Endodermal cell (in vitro differentiated cells): ENCODE results near the gene GLIS2. TPM values are rescaled to one million over a fixed set of nuclear protein-coding genes. Genes with fewer than 3 reads are reported as not detected.

ENCODE experiments used
- DNase-seq: peaks from one replicate; pipeline ENCODE4 v3.0.0-alpha.2; 2017
- H3K27ac ChIP-seq: 2 replicates; pipeline ENCODE4 v1.5.1; 2013; ENCODE audit warnings: mild to moderate bottlenecking, low read depth, low read length, moderate library complexity
- H3K27me3 ChIP-seq: 2 replicates; pipeline ENCODE4 v1.6.1; 2013; ENCODE audit warnings: mild to moderate bottlenecking, low read length, moderate library complexity; ENCODE audit not compliant: insufficient read depth, control insufficient read depth, poor library complexity, severe bottlenecking
- H3K36me3 ChIP-seq: 2 replicates; pipeline ENCODE4 v1.7.0; 2013; ENCODE audit warnings: mild to moderate bottlenecking, low read length, moderate library complexity; ENCODE audit not compliant: control insufficient read depth, insufficient read depth
- H3K4me1 ChIP-seq: one replicate; pipeline ENCODE4 v1.7.0; 2013; ENCODE audit warnings: low read length; ENCODE audit not compliant: control insufficient read depth, insufficient read depth
- H3K4me3 ChIP-seq: 2 replicates; pipeline ENCODE4 v1.5.1; 2013; ENCODE audit warnings: mild to moderate bottlenecking, low read length, moderate library complexity
- H3K9ac ChIP-seq: 2 replicates; pipeline ENCODE4 v1.6.1; 2013; ENCODE audit warnings: mild to moderate bottlenecking, low read length, moderate library complexity; ENCODE audit not compliant: poor library complexity, severe bottlenecking; ENCODE audit errors: extremely low read depth
- H3K9me3 ChIP-seq: 2 replicates; pipeline ENCODE4 v1.6.1; 2013; ENCODE audit warnings: mild to moderate bottlenecking, low read length, moderate library complexity; ENCODE audit not compliant: control insufficient read depth
- H3K27ac Mint-ChIP-seq: 2 replicates; pipeline ENCODE4 v1.8.0; 2020; ENCODE audit warnings: mixed read lengths
- H3K27me3 Mint-ChIP-seq: 2 replicates; pipeline ENCODE4 v1.8.0; 2021; ENCODE audit warnings: mild to moderate bottlenecking, mixed read lengths; ENCODE audit not compliant: insufficient read depth
- H3K36me3 Mint-ChIP-seq: 2 replicates; pipeline ENCODE4 v1.8.0; 2020; ENCODE audit warnings: low read depth, mixed read lengths
- H3K4me1 Mint-ChIP-seq: 2 replicates; pipeline ENCODE4 v1.8.0; 2020; ENCODE audit warnings: mixed read lengths
- H3K4me3 Mint-ChIP-seq: 2 replicates; pipeline ENCODE4 v1.8.0; 2020; ENCODE audit warnings: mild to moderate bottlenecking, moderate library complexity, mixed read lengths
- H3K9me3 Mint-ChIP-seq: 2 replicates; pipeline ENCODE4 v1.8.0; 2020; ENCODE audit warnings: mild to moderate bottlenecking, mixed read lengths
- CTCF ChIP-seq: fragments of 200-600 bp; sonication (generic); conservative IDR thresholded peaks from 2 replicates; pipeline ENCODE4 v1.5.0; 2021; ENCODE audit warnings: antibody characterized with exemption, mild to moderate bottlenecking
- WGBS, 2 experiments: methylation state at CpG; one replicate each; pipeline versions ENCODE4 v1.1.5 to v1.1.7; 2013; ENCODE audit warnings: missing lambda C conversion rate in 2 of 2, mixed read lengths in 1 of 2; ENCODE audit not compliant: insufficient coverage in 1 of 2, insufficient read length in 1 of 2; 5-methylcytosine and 5-hydroxymethylcytosine counted together
- total RNA-seq, 2 donors: library from RNA; stranded (reverse); fragmentation: NEBNext Ultra II Directional in 1 of 2; extraction: Animal tissue kit (Norgen Biotek cat#: 25700) in 1 of 2; gene quantifications; 2 replicates in 1 of 2; 3 replicates in 1 of 2; pipeline ENCODE4 v1.2.1, GENCODE V29; 2021

GLIS2 gene
- total RNA-seq, 2 donors from 2014 or later: 9.1 to 13.2 TPM

- DNase-seq: no peak
- Histone ChIP-seq H3K9me3 (peaks cover 5% of the 10 kb centered on the region), H3K4me3 (no peak overlapping the region), H3K4me1 (no peaks in the 10 kb centered on the region), H3K27me3 (no peaks in the 10 kb centered on the region), H3K9ac (no peak overlapping the region), H3K36me3 (no peaks in the 10 kb centered on the region), H3K27ac (no peak overlapping the region)
- Mint-ChIP-seq H3K4me1 (no peaks in the 10 kb centered on the region), H3K27ac (no peak overlapping the region), H3K36me3 (no peaks in the 10 kb centered on the region), H3K4me3 (no peak overlapping the region), H3K27me3 (peaks cover 4% of the 10 kb centered on the region), H3K9me3 (peaks cover 10% of the 10 kb centered on the region)
- no peak for TF ChIP-seq CTCF
- 96 to 100% methylated on average over 1 to 2 of the region's 2 CpGs for WGBS, 2 experiments
Measured at GRCh38 chr16:4280625-4281024, 35.2 kb upstream of the GLIS2 start.

- no peaks in the 10 kb centered on the region for H3K36me3 ChIP-seq
- Mint-ChIP-seq H3K4me1 (peaks cover 2% of the 10 kb centered on the region), H3K4me3 (no peak overlapping the region), H3K9me3 (peaks cover 10% of the 10 kb centered on the region), H3K27me3 (peaks cover 4% of the 10 kb centered on the region), H3K27ac (no peak overlapping the region), H3K36me3 (no peaks in the 10 kb centered on the region)
- no peak for TF ChIP-seq CTCF
- no peak overlapping the region for H3K4me3 ChIP-seq
- H3K9ac ChIP-seq: no peak overlapping the region
- 90 to 96% methylated on average over 7 to 8 of the region's 8 CpGs for WGBS, 2 experiments
- DNase-seq: no peak
- H3K9me3 ChIP-seq: peaks cover 5% of the 10 kb centered on the region
- no peaks in the 10 kb centered on the region for H3K27me3 ChIP-seq
- H3K4me1 ChIP-seq: no peaks in the 10 kb centered on the region
- H3K27ac ChIP-seq: no peak overlapping the region
Measured at GRCh38 chr16:4283441-4283840, 32.4 kb upstream of the GLIS2 start.

- no peak for DNase-seq
- Histone ChIP-seq H3K27ac (no peak overlapping the region), H3K36me3 (no peaks in the 10 kb centered on the region), H3K4me3 (no peak overlapping the region), H3K4me1 (no peaks in the 10 kb centered on the region), H3K9me3 (peaks cover 5% of the 10 kb centered on the region), H3K9ac (no peak overlapping the region), H3K27me3 (no peaks in the 10 kb centered on the region)
- no peak overlapping the region for H3K27ac Mint-ChIP-seq
- H3K9me3 Mint-ChIP-seq: peaks cover 10% of the 10 kb centered on the region
- WGBS, 2 experiments: 71 to 74% methylated on average over 1 of the region's 2 CpGs
- H3K27me3 Mint-ChIP-seq: peaks cover 4% of the 10 kb centered on the region
- H3K4me3 Mint-ChIP-seq: no peak overlapping the region
- H3K36me3 Mint-ChIP-seq: no peaks in the 10 kb centered on the region
- TF ChIP-seq CTCF: no peak
- H3K4me1 Mint-ChIP-seq: peaks cover 2% of the 10 kb centered on the region
Measured at GRCh38 chr16:4283939-4284338, 31.9 kb upstream of the GLIS2 start.
